ENCODE measurements around the gene AP1G2.

DNA sequence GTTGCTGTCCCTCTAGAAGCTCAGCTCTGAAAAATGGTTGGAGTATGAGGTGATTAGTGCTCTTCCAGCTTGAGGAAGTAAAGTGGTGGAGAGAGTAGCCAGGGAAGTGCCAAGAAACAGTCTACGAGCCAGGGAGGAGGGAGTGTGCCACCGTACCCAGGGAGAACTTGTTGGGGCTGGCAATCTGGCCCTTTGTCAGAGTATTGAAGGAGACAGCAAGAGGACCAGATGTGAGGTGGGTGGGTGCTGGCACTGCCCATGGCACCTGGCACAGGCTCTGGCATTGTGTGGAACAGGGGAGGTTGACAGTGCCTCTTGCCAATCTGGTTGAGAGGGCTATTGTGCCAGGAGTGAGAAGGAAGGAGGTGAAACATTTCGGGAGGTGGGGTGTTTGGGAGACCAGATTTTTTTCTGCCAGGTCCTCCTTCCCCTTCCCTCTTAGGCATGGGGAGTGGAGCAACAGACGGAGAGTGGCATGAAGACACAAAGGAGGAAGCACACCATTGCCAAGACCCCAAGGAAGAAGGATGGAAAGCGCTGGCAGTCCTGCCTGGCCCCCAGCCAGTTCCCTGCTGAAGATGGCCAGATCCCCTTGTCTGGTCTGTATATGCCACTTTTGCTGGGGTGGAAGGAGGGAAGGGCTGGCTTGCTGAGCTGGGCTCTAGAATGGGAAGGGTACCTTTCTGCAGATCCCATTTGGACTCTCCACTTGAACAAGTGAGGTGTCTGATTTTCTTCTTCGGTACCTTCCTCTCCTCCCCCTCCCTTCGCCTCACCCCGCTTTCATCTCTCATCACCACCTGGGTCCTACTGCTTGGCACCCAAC is 53.6 kb downstream of the AP1G2 start:
- TF ChIP-seq CTCF (IDR thresholded peaks at IDR 0.05) (no peak), POLR2A (IDR thresholded peaks at IDR 0.05) (no peak)

All from thyroid gland (tissue), 4 donors.